AG04450 (cell line): ENCODE measurements around the gene SLC25A1. TPM values are rescaled to one million over a fixed set of nuclear protein-coding genes. Genes with fewer than 3 reads are reported as not detected.
"Not testable (repeated sequence)": the region's sequence is repeated elsewhere in the genome, so short reads cannot be mapped to it uniquely, and the experiment has no call there.

Experiments
- CTCF ChIA-PET: fragments of 300-600, 350-600 bp; formaldehyde crosslinking; extraction: SDS; loops from one replicate; lab custom pipeline; 2022; ENCODE audit warnings: antibody characterized with exemption, inconsistent platforms; lab: Charles Lee
- POLR2A ChIA-PET: fragments of 350-600 bp; formaldehyde crosslinking; extraction: SDS; loops from one replicate; lab custom pipeline; 2021; ENCODE audit warnings: antibody characterized with exemption, inconsistent platforms; lab: Yijun Ruan, JAX
- DNase-seq: peaks from one replicate; pipeline ENCODE4 v3.0.0-alpha.2; 2011; ENCODE audit warnings: low read depth, low spot score
- H3K27ac ChIP-seq: one replicate; pipeline ENCODE4 v1.5.1; 2012; ENCODE audit warnings: low read depth, low read length, control low read depth
- H3K27me3 ChIP-seq: one replicate; pipeline ENCODE4 v1.6.0; 2012; ENCODE audit warnings: low read length; ENCODE audit not compliant: control insufficient read depth, insufficient read depth
- H3K4me3 ChIP-seq: 2 replicates; pipeline ENCODE4 v1.5.1; 2011; ENCODE audit warnings: mild to moderate bottlenecking, low read depth, low read length, control low read depth
- H3K9me3 ChIP-seq: 2 replicates; pipeline ENCODE4 v1.5.1; 2012; ENCODE audit warnings: low read length; ENCODE audit not compliant: control insufficient read depth, insufficient read depth
- polyA plus RNA-seq: library from polyadenylated mRNA; depleted of rRNA; stranded (reverse); fragments of >200 nt; gene quantifications from 2 replicates; pipeline ENCODE4 v1.2.3, GENCODE V29; 2011
- TF ChIP-seq, protein P1 (sequence below): IDR thresholded peaks from 2 replicates; pipeline ENCODE4 v1.5.1; 2011; ENCODE audit warnings: low read depth, low read length, control low read depth, inconsistent platforms

SLC25A1 gene
- polyA plus RNA-seq, 1 experiment, result 18.4 TPM

GRCh38 chr22:19167106-19167869 is 11.2 kb downstream of the SLC25A1 start:
- Histone ChIP-seq H3K9me3 (no peaks in the 10 kb centered on the region; the same call in 1 of the 2 replicates), H3K27ac (no peak overlapping the region), H3K27me3 (peaks cover 23% of the 10 kb centered on the region), H3K4me3 (no peak overlapping the region)
- CTCF ChIA-PET, result no interaction called here
- no peak for DNase-seq
- POLR2A ChIA-PET, result no interaction called here
- TF ChIP-seq, protein P1, sequence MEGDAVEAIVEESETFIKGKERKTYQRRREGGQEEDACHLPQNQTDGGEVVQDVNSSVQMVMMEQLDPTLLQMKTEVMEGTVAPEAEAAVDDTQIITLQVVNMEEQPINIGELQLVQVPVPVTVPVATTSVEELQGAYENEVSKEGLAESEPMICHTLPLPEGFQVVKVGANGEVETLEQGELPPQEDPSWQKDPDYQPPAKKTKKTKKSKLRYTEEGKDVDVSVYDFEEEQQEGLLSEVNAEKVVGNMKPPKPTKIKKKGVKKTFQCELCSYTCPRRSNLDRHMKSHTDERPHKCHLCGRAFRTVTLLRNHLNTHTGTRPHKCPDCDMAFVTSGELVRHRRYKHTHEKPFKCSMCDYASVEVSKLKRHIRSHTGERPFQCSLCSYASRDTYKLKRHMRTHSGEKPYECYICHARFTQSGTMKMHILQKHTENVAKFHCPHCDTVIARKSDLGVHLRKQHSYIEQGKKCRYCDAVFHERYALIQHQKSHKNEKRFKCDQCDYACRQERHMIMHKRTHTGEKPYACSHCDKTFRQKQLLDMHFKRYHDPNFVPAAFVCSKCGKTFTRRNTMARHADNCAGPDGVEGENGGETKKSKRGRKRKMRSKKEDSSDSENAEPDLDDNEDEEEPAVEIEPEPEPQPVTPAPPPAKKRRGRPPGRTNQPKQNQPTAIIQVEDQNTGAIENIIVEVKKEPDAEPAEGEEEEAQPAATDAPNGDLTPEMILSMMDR, result no peak

GRCh38 chr22:19166421-19166820 is 12.1 kb downstream of the SLC25A1 start:
- DNase-seq, result no peak
- ChIA-PET POLR2A (no interaction called here), CTCF (no interaction called here)
- Histone ChIP-seq H3K9me3 (no peaks in the 10 kb centered on the region), H3K27ac (no peak overlapping the region), H3K4me3 (no peak overlapping the region), H3K27me3 (peaks cover 28% of the 10 kb centered on the region)
- TF ChIP-seq, protein P1, result no peak

- Histone ChIP-seq H3K4me3 (no peak overlapping the region), H3K27me3 (peaks cover 26% of the 10 kb centered on the region), H3K9me3 (no peaks in the 10 kb centered on the region), H3K27ac (no peak overlapping the region)
- DNase-seq, result no peak
- CTCF ChIA-PET, result no interaction called here
- POLR2A ChIA-PET, result no interaction called here
- TF ChIP-seq, protein P1, result no peak
Measured at GRCh38 chr22:19164425-19164824, 14.1 kb downstream of the SLC25A1 start.

- POLR2A ChIA-PET, H3K4me3 ChIP-seq, DNase-seq, H3K9me3 ChIP-seq, H3K27ac ChIP-seq: not testable (repeated sequence)
- H3K27me3 ChIP-seq, result peaks cover 13% of the 10 kb centered on the region
- CTCF ChIA-PET, result interaction anchor here (0.8 kb wide), 1 partner anchor 14 kb away, joined by 3 read pairs; the partner anchor contains the start of gene ESS2
Measured at GRCh38 chr22:19158649-19159048, 19.9 kb downstream of the SLC25A1 start.

- CTCF ChIA-PET, result interaction anchor here (1.7 kb wide), 1 partner anchor 11 kb away, joined by 8 read pairs; the partner anchor contains the start of gene ESS2
- POLR2A ChIA-PET, result not testable (repeated sequence)
Measured at GRCh38 chr22:19156109-19156508, 22.4 kb downstream of the SLC25A1 start.

More at GRCh38 chr22:19156109-19156508, 22.4 kb downstream of the SLC25A1 start:
- not testable (repeated sequence) for H3K4me3 ChIP-seq, DNase-seq, H3K27ac ChIP-seq, H3K9me3 ChIP-seq
- peaks cover 24% of the 10 kb centered on the region for H3K27me3 ChIP-seq
